Pancreas (tissue), 8 donors: ENCODE data around the gene KIF21B. TPM values are rescaled to one million over a fixed set of nuclear protein-coding genes. Genes with fewer than 3 reads are reported as not detected.

ENCODE experiments used
- polyA plus RNA-seq, 2 donors: library from polyadenylated mRNA; stranded (reverse); fragments of 200-250 nt; gene quantifications; one replicate each; pipeline ENCODE4 v1.2.3, GENCODE V29; 2013
- total RNA-seq, 6 donors: library from RNA; stranded (reverse); fragmentation: NEBNext Ultra II Directional in 4 of 6; extraction: Animal tissue kit (Norgen Biotek cat#: 25700) in 4 of 6; gene quantifications; one replicate each; pipeline versions ENCODE4 v1.2.1 to v1.2.4, GENCODE V29; 2021 to 2023
- donor health status: healthy with polysubstance abuse.
- donor health status: DM: no; HTN: no; CAD: no; lungs with moderate emphysema.
- donor health status: DM: no; HTN: no; CAD: no.
- donor health status: Bipolar disorder and iron deficiency.
- donor health status: DM: yes; HTN: yes; CAD: no.
- donor health status: DM: no; HTN: no; CAD: no.
- donor health status: DM: no; HTN: no; CAD: no.
- donor health status: DM: yes; HTN: yes; CAD: no.

The KIF21B gene
- total and polyA plus RNA-seq, 8 donors, result 0.51 to 2.5 (median 0.93) TPM

Other genes starting within 250 kb of the KIF21B start
- under 1 TPM in 1 of 6 donors, not detected in 5; 0.31 TPM for gene GPR25, start 150.7 kb downstream of the KIF21B start, total RNA-seq
- gene GPR25, start 150.7 kb downstream of the KIF21B start, polyA plus RNA-seq, result not detected
- gene INAVA, start 128.8 kb downstream of the KIF21B start, total RNA-seq, result 10 to 100 TPM in 4 of 6 donors, 1 to 10 TPM in 2; 5.0 to 26.6 (median 12.9) TPM
- 10 to 100 TPM; 13.1 to 17.8 TPM for gene INAVA, start 128.8 kb downstream of the KIF21B start, polyA plus RNA-seq
- gene CACNA1S, start 88.7 kb upstream of the KIF21B start, total RNA-seq, result not detected
- under 1 TPM in 1 of 2 donors, not detected in 1; under 0.01 TPM for gene CACNA1S, start 88.7 kb upstream of the KIF21B start, polyA plus RNA-seq
- gene ASCL5, start 103.5 kb upstream of the KIF21B start, total RNA-seq, result 1 to 10 TPM in 5 of 6 donors, under 1 TPM in 1; 0.61 to 1.6 (median 1.4) TPM
- gene ASCL5, start 103.5 kb upstream of the KIF21B start, polyA plus RNA-seq, result under 1 TPM; 0.16 to 0.72 TPM
- gene TMEM9, start 130.8 kb upstream of the KIF21B start, total RNA-seq, result 10 to 100 TPM; 21.3 to 42.9 (median 34.9) TPM
- 10 to 100 TPM; 52.2 to 87.7 TPM for gene TMEM9, start 130.8 kb upstream of the KIF21B start, polyA plus RNA-seq
- 10 to 100 TPM in 3 of 6 donors, 1 to 10 TPM in 3; 4.1 to 35.1 (median 10.0) TPM for gene IGFN1, start 167.1 kb upstream of the KIF21B start, total RNA-seq
- gene IGFN1, start 167.1 kb upstream of the KIF21B start, polyA plus RNA-seq, result 10 to 100 TPM; 37.8 to 48.4 TPM